Dermis microvascular lymphatic vessel endothelial cell (primary cell): ENCODE measurements around the gene PUS3. TPM values are rescaled to one million over a fixed set of nuclear protein-coding genes. Genes with fewer than 3 reads are reported as not detected.

Experiments
- DNase-seq, 2 donors: peaks; one replicate each; pipeline versions ENCODE4 v3.0.0 to v3.0.0-alpha.2; 2010; ENCODE audit warnings: low read depth in 2 of 2
- total RNA-seq: library from RNA; depleted of rRNA; stranded (reverse); fragments of >200 nt; gene quantifications from 2 replicates; pipeline ENCODE4 v1.2.1, GENCODE V29; 2014

The PUS3 gene
- total RNA-seq, result 7.4 and 7.6 TPM in 2 replicates

DNA sequence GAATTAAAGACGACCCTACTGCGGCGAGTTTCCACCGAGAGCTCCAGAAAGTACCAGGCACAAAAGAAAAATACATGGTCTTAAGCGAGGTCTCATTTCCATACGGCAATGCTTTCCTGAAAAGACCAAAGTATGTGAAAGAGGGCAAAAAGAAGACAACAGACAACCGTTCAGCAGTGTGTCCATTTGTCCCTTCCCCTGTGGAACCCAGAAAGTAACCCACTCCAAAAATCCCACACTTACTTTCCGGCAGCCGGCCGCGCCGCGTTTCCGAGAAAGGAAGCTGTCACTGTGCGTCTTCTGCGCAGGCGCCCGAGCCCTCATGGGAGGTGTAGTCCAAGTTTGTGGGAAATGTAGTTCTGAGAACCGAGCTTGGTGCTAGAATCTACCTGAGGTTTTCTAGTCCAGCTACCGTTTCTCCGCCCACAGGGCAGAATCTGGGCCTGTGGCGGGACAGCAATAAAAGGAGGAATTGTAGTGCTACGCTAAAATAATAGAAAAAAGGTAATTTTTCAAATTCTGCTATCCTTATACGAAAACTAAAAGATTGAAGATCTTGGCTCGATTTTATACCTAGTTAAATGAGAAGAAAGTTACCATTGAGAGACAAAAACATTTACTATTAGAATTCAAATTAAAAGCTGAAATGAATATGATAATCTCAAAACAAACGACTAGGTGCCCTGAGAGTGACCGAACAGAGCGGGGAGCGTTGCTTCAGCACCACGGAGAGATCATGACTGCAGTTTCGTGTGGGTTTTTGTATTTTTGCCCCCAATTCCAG is at the start of gene PUS3:
TSS of gene PUS3 (minus strand) at position 280 of the 784 bp plus-strand sequence. CDS start 6,922 bp downstream, outside the sequence.
- DNase-seq, result peak; percentile 71 to 84

DNA sequence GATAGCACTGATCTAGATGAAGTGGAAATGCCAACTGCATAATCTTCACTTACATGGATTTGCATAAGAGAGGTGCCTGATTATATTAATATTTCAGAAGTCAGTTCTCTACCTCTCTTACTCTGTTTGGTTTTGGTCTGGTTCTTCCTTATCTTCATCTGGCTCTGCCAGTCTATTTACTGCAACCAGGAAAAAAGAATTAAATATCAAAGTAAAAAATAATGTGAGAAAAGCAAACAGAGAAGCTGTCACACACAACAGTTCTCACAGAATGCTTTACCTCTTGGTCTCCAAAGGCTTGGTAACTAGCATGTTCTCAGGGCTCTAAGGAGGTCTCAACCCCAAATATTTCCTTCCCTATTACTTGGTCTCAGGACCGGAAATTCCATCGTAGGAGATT is 49.6 kb upstream of the PUS3 start:
- no peak for DNase-seq

- DNase-seq, result no peak
These were observed 48.7 kb upstream of the PUS3 start for GRCh38 chr11:125951731-125952130.

DNA sequence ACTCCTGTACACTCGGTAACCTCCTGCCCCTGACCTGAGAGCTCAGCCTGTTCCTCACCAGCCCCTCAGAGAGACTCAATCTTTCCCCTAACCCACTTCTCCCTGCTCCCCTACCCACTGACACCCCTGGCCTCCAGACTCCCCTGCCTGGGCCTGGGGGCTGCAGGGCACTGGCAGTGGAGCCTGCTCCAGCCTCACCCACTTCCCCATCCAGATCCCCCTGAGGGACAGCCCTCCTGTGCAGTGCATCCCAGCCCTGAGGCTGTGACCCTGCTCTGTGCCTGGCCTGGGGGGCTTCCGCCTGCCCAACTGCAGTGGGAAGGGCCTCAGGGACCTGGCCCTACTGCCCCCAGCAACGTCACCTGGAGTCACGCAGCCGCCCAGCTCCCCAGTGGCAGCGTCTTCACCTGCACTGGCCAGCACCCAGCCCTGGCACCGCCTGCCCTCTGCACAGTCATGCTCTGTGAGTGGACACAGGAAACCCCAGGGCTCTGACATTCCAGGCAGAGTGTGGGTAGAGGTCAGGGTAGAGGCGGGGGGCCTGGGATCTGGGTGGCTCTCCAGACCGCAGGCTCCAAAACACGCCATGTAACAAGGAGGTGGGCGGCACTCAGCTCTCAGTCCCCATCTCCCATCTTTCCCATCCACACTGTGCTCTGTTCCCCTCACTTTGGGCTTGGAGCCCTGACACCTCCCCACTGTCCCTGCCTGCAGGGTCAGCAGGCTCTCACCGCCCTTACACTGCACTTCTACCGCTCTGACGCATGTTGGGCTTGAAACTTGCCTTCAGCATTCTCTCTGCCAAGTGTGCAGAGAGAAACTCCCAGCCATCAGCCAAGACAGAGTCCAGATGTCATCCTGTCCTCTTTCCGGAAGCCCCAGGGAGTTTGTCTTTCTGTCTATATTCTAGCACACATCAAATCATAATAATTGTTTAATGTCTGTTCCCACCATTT is 48.0 kb upstream of the PUS3 start:
- DNase-seq, result no peak

- DNase-seq, result no peak
These were observed 47.1 kb upstream of the PUS3 start for GRCh38 chr11:125950178-125950490.

DNA sequence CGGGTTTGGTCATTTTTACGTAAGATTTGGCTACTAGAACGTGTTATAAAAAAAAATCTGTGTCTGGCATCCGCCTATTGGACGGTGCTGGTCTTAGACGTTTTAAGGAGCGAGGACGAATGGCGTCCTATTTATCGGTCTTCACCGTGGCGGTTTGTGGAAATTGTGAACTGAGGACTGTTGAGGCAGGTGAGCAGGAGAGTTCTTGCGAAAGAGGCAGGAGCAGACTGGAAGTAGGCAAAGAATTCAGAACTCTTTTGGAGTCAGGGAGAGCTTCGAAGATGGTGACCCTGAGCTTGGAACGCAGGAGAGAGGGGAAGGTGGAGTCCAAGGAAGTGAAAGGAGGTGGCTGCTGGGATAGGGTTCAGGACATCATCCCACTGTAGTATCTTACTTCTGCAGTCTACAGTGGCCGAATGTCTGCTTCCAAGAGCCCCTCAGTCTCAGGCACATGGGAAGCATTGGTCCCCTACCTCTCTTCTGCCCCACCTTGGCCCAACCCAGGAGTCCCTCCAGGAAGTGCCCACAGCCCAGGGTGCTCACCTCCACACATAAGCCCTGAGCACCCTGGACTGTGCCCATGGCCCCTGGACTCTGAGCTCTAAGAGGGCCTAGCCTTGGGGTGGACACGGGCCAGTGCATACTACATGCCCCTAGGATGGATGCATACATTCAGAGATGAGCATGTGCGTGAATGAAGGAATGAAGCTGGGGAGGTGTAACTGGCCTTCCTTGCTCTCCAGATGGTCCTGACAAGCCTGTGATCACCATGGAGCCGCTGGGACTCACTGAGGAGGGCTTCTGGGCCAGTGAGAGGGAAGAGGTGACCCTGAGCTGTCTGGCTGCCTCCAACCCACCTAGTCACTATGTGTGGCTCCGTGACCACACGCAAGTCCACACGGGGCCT is 46.5 kb upstream of the PUS3 start:
- no peak for DNase-seq

GRCh38 chr11:125948278-125949051 is 45.5 kb upstream of the PUS3 start:
- DNase-seq, result no peak

DNA sequence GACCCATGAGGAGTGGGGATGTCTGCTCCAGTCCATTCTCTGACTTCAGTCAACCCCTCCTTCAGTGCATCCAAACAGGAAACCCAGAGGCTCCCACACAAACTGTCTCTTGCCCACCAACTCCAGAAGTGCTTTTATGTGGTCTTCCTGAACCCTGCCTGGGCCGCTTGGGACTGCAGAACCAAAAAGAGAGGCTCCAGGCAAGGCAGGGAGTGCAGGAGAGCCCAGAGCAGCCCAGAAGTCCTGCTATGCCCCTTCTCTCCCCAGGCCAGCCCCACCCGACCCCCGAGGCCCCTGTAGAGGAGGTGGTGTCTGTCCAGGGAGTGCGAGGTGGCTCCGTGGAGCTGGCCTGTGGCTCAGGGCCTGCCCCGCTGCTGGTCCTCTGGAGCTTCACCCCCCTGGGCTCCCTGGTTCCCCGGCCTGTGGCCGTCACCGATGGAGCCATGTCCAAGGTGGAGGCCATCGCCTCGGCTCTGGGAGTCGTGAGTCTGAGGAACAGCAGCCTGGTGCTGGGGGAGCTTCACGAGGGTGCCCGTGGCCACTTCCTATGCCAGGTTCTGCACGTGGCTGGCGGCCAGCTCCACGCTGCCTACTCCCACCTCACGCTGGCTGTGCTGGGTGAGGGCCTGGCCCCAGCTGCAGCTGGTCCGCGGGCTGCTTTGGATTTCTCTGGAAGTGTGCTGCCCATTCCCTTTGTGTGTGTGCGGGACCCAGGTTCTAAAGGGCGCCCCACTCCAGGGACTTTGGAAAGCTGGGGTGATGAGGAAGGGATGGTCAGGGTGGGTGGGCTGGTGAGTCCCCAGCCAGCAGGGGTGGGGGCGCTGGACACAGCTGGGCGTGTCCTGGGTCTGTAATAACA is 44.6 kb upstream of the PUS3 start:
- DNase-seq, result no peak

GRCh38 chr11:125946712-125947418 is 43.9 kb upstream of the PUS3 start:
- no peak for DNase-seq

- DNase-seq, result no peak
These were observed 43.0 kb upstream of the PUS3 start, which contains the start of gene VSIG10L2 for GRCh38 chr11:125945797-125946520. VSIG10L2 (plus strand) TSS chr11:125946044; CDS start chr11:125946056, 12 bp downstream.

- DNase-seq, result no peak
These were observed 42.2 kb upstream of the PUS3 start for GRCh38 chr11:125945011-125945796.

DNA sequence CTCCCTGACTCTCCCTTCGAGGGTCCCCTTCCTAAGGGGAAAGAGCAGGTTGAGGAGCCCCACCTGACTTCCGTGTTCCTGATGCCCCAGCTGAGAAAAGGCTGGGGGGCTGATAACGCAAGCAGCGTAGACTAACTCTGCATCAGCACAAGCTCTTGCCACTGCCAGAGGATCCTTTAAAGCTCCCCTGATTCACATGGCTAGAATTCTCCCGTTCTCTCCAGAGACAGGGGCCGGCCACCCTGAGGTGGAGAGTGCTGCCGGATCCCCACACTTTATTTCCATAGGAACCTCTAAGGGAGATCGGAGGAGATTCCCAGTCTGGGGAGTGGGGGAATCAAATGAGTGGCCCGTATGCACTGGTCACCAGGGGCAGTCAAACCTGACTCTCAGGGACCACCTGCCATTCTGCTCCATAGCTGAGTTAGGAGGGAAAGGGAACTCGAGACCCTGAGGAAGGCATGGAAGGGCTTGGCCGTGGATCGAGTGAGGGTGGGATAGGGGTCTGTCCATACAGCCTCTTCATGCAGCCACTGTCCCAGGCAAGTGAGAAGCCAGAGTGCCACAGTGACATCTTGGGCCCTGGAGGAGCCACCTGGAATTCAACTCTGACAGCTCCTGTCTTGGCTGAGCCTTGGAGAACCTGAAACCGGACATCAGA is 41.5 kb upstream of the PUS3 start:
- no peak for DNase-seq

GRCh38 chr11:125943661-125944349 is 40.8 kb upstream of the PUS3 start:
- DNase-seq, result no peak

- no peak for DNase-seq
These were observed 39.9 kb upstream of the PUS3 start for GRCh38 chr11:125942771-125943428.
